GM12878 (cell line): Measurements from ENCODE around the gene TTF2. TPM values are rescaled to one million over a fixed set of nuclear protein-coding genes. Genes with fewer than 3 reads are reported as not detected.

Experiments used
- ATAC-seq: fragments of 200-7000 bp; cut with Tn5 transposase; 3 replicates; pipeline ENCODE4 v1.9.1; 2020; ENCODE audit warnings: mild to moderate bottlenecking, moderate library complexity
- BruUV-seq: library from RNA; stranded (reverse); fragments of 400-500 nt; replicated peaks from 2 replicates; lab custom pipeline; 2021; lab: Mats Ljungman, UMichigan
- CTCF ChIA-PET: fragments of 300-600 bp; sonication (Branson Sonifier 250); formaldehyde crosslinking; extraction: SDS; loops from one replicate; lab custom pipeline; 2021; ENCODE audit warnings: inconsistent platforms; lab: Yijun Ruan, JAX
- POLR2A ChIA-PET: fragments of 350-600 bp; formaldehyde crosslinking; extraction: SDS; loops from one replicate; lab custom pipeline; 2021; ENCODE audit warnings: inconsistent platforms; lab: Charles Lee
- RAD21 ChIA-PET: fragments of 300-600 bp; sonication (Branson Sonifier 250); formaldehyde crosslinking; loops from one replicate; lab custom pipeline; 2023; ENCODE audit warnings: antibody characterized with exemption; ENCODE audit not compliant: unreplicated experiment; lab: Charles Lee
- SMC1A ChIA-PET: fragments of 300-600 bp; sonication (Branson Sonifier 250); formaldehyde crosslinking; loops from one replicate; lab custom pipeline; 2023; ENCODE audit not compliant: unreplicated experiment, uncharacterized antibody; lab: Charles Lee
- DNase-seq: peaks from one replicate; pipeline ENCODE4 v3.0.0-alpha.2; 2011; ENCODE audit warnings: low read depth, low spot score
- FAIRE-seq: peaks from 3 replicates; lab custom pipeline; 2011; peaks lifted over from hg19 to GRCh38; lab: Jason Lieb, UNC
- H2AFZ ChIP-seq: 2 replicates; pipeline ENCODE4 v1.6.0; 2011; ENCODE audit warnings: low read depth, low read length, control low read depth; ENCODE audit not compliant: control insufficient read depth
- H3K27ac ChIP-seq: 2 replicates; pipeline ENCODE4 v1.5.1; 2011; ENCODE audit warnings: control low read depth; ENCODE audit not compliant: control insufficient read depth, insufficient read depth
- H3K27me3 ChIP-seq, 2 experiments: replicated peaks in 1 of 2; 2 replicates each; pipeline versions ENCODE4 v1.6.0 to v1.6.1; 2011; ENCODE audit warnings: low read length in 1 of 2; ENCODE audit not compliant: control insufficient read depth in 2 of 2, insufficient read depth in 2 of 2
- H3K36me3 ChIP-seq, 2 experiments: 2 replicates each; pipeline ENCODE4 v1.5.1; 2011; ENCODE audit warnings: low read length in 1 of 2; ENCODE audit not compliant: control insufficient read depth in 2 of 2, insufficient read depth in 2 of 2
- H3K4me1 ChIP-seq: 2 replicates; pipeline ENCODE4 v1.6.1; 2011; ENCODE audit warnings: mild to moderate bottlenecking, low read length, moderate library complexity, mixed read lengths; ENCODE audit not compliant: control insufficient read depth, insufficient read depth
- H3K4me2 ChIP-seq: 2 replicates; pipeline ENCODE4 v1.6.0; 2011; ENCODE audit warnings: control low read depth; ENCODE audit not compliant: control insufficient read depth, insufficient read depth
- H3K4me3 ChIP-seq: fragments of 200-600 bp; sonication (generic); 2 replicates; pipeline ENCODE4 v1.5.1; 2016
- H3K79me2 ChIP-seq: 2 replicates; pipeline ENCODE4 v1.6.0; 2011; ENCODE audit warnings: low read length; ENCODE audit not compliant: control insufficient read depth, insufficient read depth
- H3K9ac ChIP-seq: 2 replicates; pipeline ENCODE4 v1.8.0; 2011; ENCODE audit warnings: low read length, control low read depth, mixed read lengths; ENCODE audit not compliant: control insufficient read depth, insufficient read depth
- H3K9me3 ChIP-seq: replicated peaks from 3 replicates; pipeline ENCODE4 v1.5.1; 2011; ENCODE audit warnings: mild to moderate bottlenecking, low read length; ENCODE audit not compliant: control insufficient read depth, insufficient read depth
- H4K20me1 ChIP-seq: 2 replicates; pipeline ENCODE4 v1.6.0; 2011; ENCODE audit not compliant: control insufficient read depth, insufficient read depth
- CEBPB ChIP-seq, 2 experiments: fragments of 150-350 bp in 1 of 2; IDR thresholded peaks; 2 replicates each; pipeline ENCODE4 v1.6.1; 2012 to 2014; ENCODE audit warnings: low read depth in 2 of 2, low read length in 2 of 2, borderline replicate concordance in 1 of 2, inconsistent platforms in 1 of 2
- CUX1 ChIP-seq: IDR thresholded peaks from 2 replicates; pipeline ENCODE4 v1.6.1; 2012; ENCODE audit warnings: improper control_type of control experiment, low read depth, low read length; ENCODE audit not compliant: insufficient replicate concordance
- GATAD2B ChIP-seq: fragments of 450-650 bp; conservative IDR thresholded peaks from 2 replicates; pipeline ENCODE4 v1.6.1; 2017; ENCODE audit warnings: low read depth, mild to moderate bottlenecking, moderate library complexity
- HDGF ChIP-seq: fragments of 450-650 bp; IDR thresholded peaks from 2 replicates; pipeline ENCODE4 v1.6.1; 2016; ENCODE audit warnings: antibody characterized with exemption
- MTA3 ChIP-seq: IDR thresholded peaks from 2 replicates; pipeline ENCODE4 v1.6.1; 2012; ENCODE audit warnings: low read length, inconsistent platforms, borderline replicate concordance
- TCF7 ChIP-seq: IDR thresholded peaks from 2 replicates; pipeline ENCODE4 v1.6.1; 2014; ENCODE audit warnings: antibody characterized with exemption, borderline replicate concordance
- YBX1 ChIP-seq: fragments of 450-650 bp; IDR thresholded peaks from 2 replicates; pipeline ENCODE4 v1.6.1; 2016; ENCODE audit warnings: antibody characterized with exemption
- WGBS: methylation state at CpG from one replicate; pipeline ENCODE4 v1.1.6; 2016; ENCODE audit warnings: low lambda C conversion rate; ENCODE audit not compliant: insufficient replicate concordance, insufficient coverage; ENCODE audit errors: missing lambda C conversion rate; 5-methylcytosine and 5-hydroxymethylcytosine counted together
- in situ Hi-C: fragments of 300-500 bp; cut with MboI; formaldehyde crosslinking; loops from 9 replicates; pipeline ENCODE4 v1.14.3; 2018; ENCODE audit warnings: mixed read lengths
- intact Hi-C: fragments of 100-400 bp; cut with micrococcal nuclease; formaldehyde crosslinking; loops from one replicate; pipeline ENCODE4 v1.14.2; 2022; ENCODE audit not compliant: unreplicated experiment
- polyA plus RNA-seq, 11 experiments: library from polyadenylated mRNA; depleted of rRNA in 4 of 11; unstranded in 6 of 11; stranded (reverse) in 5 of 11; fragments of >200 nt; fragmentation: Nextera tagmentation in 4 of 11; fragmentation: Illumina TruSeq in 1 of 11; extraction: Ambion mirVana in 4 of 11; extraction: Trizol in 1 of 11; gene quantifications; 1 replicate in 1 of 11; 2 replicates in 10 of 11; pipeline versions ENCODE4 v1.2.1 to v1.2.3, GENCODE V29; 2011 to 2016; ENCODE audit warnings: inconsistent platforms in 2 of 11, missing spikeins in 2 of 11, low read depth in 1 of 11
- total RNA-seq, 4 experiments: library from RNA; depleted of rRNA in 3 of 4; stranded (reverse); fragments of >200 nt in 3 of 4; fragmentation: Illumina TruSeq in 1 of 4; extraction: Trizol in 1 of 4; gene quantifications; 2 replicates each; pipeline versions ENCODE4 v1.2.1 to v1.2.3, GENCODE V29; 2013 to 2021

Gene TTF2
- total and polyA plus RNA-seq, 10 of the 15 experiments (the other 5 are each of a cell fraction or from before 2014, with no cell fraction given), result 17.7 to 134 (median 78.2) TPM

GRCh38 chr1:117032266-117032665, 27.9 kb upstream of the TTF2 start (continued):
- TF ChIP-seq CUX1 (no peak), TCF7 (no peak), CEBPB (IDR thresholded peaks at IDR 0.05; ENCODE audit: borderline replicate concordance in 1 of 2, low read depth in 2 of 2, low read length in 2 of 2) (no peak), YBX1 (no peak)

- RAD21 ChIA-PET, result no interaction called here
- Histone ChIP-seq H3K4me3 (no peak overlapping the region), H2AFZ (no peak overlapping the region), H3K27me3 (no peaks in the 10 kb centered on the region), H4K20me1 (no peaks in the 10 kb centered on the region), H3K36me3 (no peaks in the 10 kb centered on the region), H3K27ac (no peak overlapping the region), H3K4me2 (no peak overlapping the region), H3K9ac (no peak overlapping the region), H3K9me3 (no peaks in the 10 kb centered on the region), H3K79me2 (no peaks in the 10 kb centered on the region), H3K4me1 (no peaks in the 10 kb centered on the region)
- no peak for DNase-seq
- no TSS peak for BruUV-seq
- WGBS, result 58% methylated on average over 10 of the region's 11 CpGs
- ATAC-seq, result no peak
- POLR2A ChIA-PET, result no interaction called here
- no peak for FAIRE-seq
- intact Hi-C loops (no loop called here), in situ Hi-C loops (no loop called here)
- CTCF ChIA-PET, result no interaction called here
- SMC1A ChIA-PET, result interaction anchor here (0.9 to 1.5 kb wide), 4 partner anchors 11 to 79 kb away, joined by 3 read pairs; partner anchors contain the start of gene TTF2
- TF ChIP-seq MTA3, result no peak
- no peak for TF ChIP-seq GATAD2B
- TF ChIP-seq HDGF, result no peak
These were observed 27.2 kb upstream of the TTF2 start for GRCh38 chr1:117032681-117033539.
